GM19351 (cell line): ENCODE data around the gene DNAJC24.

ENCODE experiments used
- ATAC-seq: cut with Tn5 transposase; IDR thresholded peaks from one replicate; pipeline ENCODE4 v1.9.1; 2021; ENCODE audit warnings: mild to moderate bottlenecking, moderate library complexity; ENCODE audit not compliant: unreplicated experiment

DNAJC24 gene

GRCh38 chr11:31479066-31479465 lies 109.4 kb downstream of the DNAJC24 start:
- no peak for ATAC-seq

DNA sequence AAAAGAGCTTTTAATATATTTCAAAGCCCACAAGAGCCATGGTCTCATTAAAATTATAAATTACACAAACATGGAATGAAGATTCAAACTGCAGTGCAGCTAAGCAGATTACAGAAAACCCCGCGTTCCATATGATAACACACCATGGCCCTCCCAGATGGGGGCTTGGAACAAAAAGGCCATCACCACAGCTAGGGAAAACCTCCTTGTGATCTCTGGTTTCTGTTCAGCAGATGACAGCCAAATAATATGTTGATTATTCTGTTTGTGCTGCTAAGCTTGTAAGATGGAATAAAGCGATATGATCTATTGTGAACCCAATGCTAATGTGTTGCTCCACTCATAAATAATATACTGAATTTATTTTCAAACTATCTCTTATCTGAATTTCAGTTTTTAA lies 111.3 kb downstream of the DNAJC24 start:
- no peak for ATAC-seq
